Gastroesophageal sphincter (tissue), 3 donors: ENCODE results near the gene OTOG.

ENCODE experiments used
- EP300 ChIP-seq: sonication (generic); formaldehyde crosslinking; IDR thresholded peaks from one replicate; pipeline ENCODE4 v1.6.1; 2017; ENCODE audit warnings: antibody characterized with exemption, mild to moderate bottlenecking
- POLR2A ChIP-seq, 2 donors: fragments of 450-650 bp; IDR thresholded peaks; one replicate each; pipeline ENCODE4 v1.6.1; 2017; ENCODE audit warnings: antibody characterized with exemption in 2 of 2, mild to moderate bottlenecking in 2 of 2, moderate library complexity in 1 of 2
- POLR2AphosphoS5 ChIP-seq: sonication (generic); formaldehyde crosslinking; IDR thresholded peaks from one replicate; pipeline ENCODE4 v1.6.1; 2017; ENCODE audit warnings: antibody characterized with exemption
- TF ChIP-seq, protein P1 (sequence below), 4 experiments: fragments of 200-600 bp in 2 of 4; fragments of 450-650 bp in 2 of 4; sonication (generic) in 1 of 4; IDR thresholded peaks; one replicate each; pipeline ENCODE4 v1.5.1; 2017 to 2019; ENCODE audit warnings: antibody characterized with exemption in 4 of 4, mild to moderate bottlenecking in 2 of 4, moderate library complexity in 2 of 4

DNA sequence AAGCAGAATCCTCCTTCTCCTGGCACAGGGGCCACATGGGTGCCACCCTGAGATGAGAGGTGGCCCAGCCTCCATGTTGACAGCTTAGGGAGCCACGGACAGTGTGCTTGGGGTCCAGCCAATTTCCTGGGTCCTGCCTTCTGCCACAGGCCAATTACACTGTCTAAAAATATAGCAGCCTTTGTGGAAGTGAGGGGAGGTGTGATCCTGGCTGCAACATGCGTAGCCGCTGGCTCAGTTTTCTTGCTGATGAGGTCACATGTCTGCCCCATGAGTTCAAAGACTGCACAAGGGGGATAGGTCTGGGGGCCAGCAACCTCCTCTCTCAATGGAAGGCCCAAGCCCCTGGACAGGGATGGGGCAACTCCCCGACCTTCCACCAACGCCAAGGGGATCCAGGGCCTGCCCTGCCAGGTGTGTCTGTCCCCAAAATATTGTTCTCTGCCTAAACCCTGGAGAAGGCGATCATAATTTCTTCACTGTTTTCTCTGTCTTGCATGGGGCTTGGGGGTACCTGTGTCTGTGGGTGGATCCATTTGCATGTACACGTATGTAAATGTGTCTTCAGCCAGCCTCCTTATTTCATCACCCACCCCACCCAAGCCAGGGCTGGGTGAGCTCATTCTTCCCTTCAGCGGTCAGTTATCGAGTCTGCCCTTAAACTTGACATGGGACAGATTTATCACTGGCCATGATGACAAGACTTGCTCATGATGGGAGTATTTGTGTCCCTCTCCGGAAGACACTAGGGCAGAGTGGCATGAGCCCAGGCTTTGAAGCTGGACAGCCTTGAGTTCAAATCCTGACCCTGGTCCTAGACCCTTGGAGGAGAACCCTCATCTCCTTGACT, 59.4 kb downstream of the OTOG start:
- TF ChIP-seq, protein P1, sequence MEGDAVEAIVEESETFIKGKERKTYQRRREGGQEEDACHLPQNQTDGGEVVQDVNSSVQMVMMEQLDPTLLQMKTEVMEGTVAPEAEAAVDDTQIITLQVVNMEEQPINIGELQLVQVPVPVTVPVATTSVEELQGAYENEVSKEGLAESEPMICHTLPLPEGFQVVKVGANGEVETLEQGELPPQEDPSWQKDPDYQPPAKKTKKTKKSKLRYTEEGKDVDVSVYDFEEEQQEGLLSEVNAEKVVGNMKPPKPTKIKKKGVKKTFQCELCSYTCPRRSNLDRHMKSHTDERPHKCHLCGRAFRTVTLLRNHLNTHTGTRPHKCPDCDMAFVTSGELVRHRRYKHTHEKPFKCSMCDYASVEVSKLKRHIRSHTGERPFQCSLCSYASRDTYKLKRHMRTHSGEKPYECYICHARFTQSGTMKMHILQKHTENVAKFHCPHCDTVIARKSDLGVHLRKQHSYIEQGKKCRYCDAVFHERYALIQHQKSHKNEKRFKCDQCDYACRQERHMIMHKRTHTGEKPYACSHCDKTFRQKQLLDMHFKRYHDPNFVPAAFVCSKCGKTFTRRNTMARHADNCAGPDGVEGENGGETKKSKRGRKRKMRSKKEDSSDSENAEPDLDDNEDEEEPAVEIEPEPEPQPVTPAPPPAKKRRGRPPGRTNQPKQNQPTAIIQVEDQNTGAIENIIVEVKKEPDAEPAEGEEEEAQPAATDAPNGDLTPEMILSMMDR (IDR thresholded peaks at IDR 0.05) = no peak
- no peak for TF ChIP-seq EP300
- TF ChIP-seq POLR2A (IDR thresholded peaks at IDR 0.05) = no peak
- TF ChIP-seq POLR2AphosphoS5 = no peak
